ENCODE results near the gene ERCC1.
A peak's percentile ranks its signal among the peaks of the same experiment; 100 is the strongest.

The ERCC1 gene

GRCh38 chr19:45456500-45456815, 32.7 kb upstream of the ERCC1 start:
- no peak overlapping the region for H3K4me3 ChIP-seq (ENCODE audit: severe bottlenecking)

DNA sequence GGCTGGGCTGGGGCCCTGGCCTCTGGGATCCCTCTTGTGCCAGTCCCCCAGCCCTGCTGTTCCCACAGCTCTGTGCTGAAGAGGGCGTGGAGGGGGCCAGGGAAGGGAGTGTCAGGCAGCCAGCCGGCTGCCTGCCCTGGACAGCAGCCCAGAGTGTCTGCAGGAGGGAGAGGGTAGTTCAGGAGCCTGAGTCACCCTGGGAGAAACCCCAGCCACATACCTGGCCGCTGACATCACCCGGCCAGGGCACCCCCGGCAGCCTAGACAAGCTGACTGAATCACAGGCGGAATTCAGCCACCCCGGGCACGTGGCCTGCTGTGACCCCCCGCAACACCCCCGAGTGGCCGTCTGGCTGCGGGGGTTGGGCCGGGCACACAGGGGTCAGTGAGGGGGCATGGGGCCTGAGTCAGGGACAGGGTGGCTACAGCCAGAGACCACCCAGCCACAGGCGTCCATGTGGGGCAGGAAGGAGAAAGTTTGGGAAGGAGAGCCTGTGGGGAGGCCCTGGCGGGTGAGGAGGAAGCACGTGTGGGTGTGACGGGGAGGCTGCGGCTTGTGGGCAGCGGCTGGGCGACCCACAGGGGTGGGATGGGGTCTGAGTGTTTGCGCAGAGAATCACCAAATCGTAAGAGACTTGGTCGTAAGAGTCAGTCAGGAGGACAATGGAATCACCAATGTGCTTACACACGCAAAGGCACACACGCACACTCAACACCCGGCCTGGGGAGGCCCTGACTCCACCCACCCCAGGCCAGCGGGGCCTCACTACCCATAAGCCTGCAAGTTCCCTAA, 32.2 kb upstream of the ERCC1 start:
- no peaks in the 10 kb centered on the region for H3K36me3 ChIP-seq (ENCODE audit: low read depth)
- peaks cover 17% of the 10 kb centered on the region for H3K4me1 ChIP-seq (ENCODE audit: insufficient read depth, poor library complexity, severe bottlenecking)
- DNase-seq (ENCODE audit: low spot score) (peak; percentile 98), ATAC-seq (ENCODE audit: low read depth) (peak; percentile 94)
- H3K27ac ChIP-seq (ENCODE audit: poor library complexity, severe bottlenecking) = peak overlapping the region; percentile 90
- no peak for TF ChIP-seq CTCF (IDR thresholded peaks at IDR 0.05; ENCODE audit: poor library complexity, severe bottlenecking)
- H3K9me3 ChIP-seq (ENCODE audit: severe bottlenecking) = no peaks in the 10 kb centered on the region
- no peak overlapping the region for H3K4me3 ChIP-seq (ENCODE audit: severe bottlenecking)
- no peaks in the 10 kb centered on the region for H3K27me3 ChIP-seq (ENCODE audit: insufficient read depth, poor library complexity, severe bottlenecking)

More at GRCh38 chr19:45456500-45456815, 32.7 kb upstream of the ERCC1 start:
- H3K4me1 ChIP-seq (ENCODE audit: insufficient read depth, poor library complexity, severe bottlenecking) = peaks cover 12% of the 10 kb centered on the region
- DNase-seq (ENCODE audit: low spot score) (no peak), ATAC-seq (ENCODE audit: low read depth) (no peak)
- no peaks in the 10 kb centered on the region for H3K27me3 ChIP-seq (ENCODE audit: insufficient read depth, poor library complexity, severe bottlenecking)
- no peaks in the 10 kb centered on the region for H3K9me3 ChIP-seq (ENCODE audit: severe bottlenecking)
- no peak for TF ChIP-seq CTCF (IDR thresholded peaks at IDR 0.05; ENCODE audit: poor library complexity, severe bottlenecking)
- no peaks in the 10 kb centered on the region for H3K36me3 ChIP-seq (ENCODE audit: low read depth)
- peak overlapping the region; percentile 90 for H3K27ac ChIP-seq (ENCODE audit: poor library complexity, severe bottlenecking)

GRCh38 chr19:45451850-45452387, 28.2 kb upstream of the ERCC1 start:
- no peak for ATAC-seq (ENCODE audit: low read depth)
- H3K4me1 ChIP-seq (ENCODE audit: insufficient read depth, poor library complexity, severe bottlenecking) = peaks cover 48% of the 10 kb centered on the region
- H3K9me3 ChIP-seq (ENCODE audit: severe bottlenecking) = no peaks in the 10 kb centered on the region
- no peak for DNase-seq (ENCODE audit: low spot score)
- H3K27ac ChIP-seq (ENCODE audit: poor library complexity, severe bottlenecking) = peak overlapping the region; percentile 90
- no peak overlapping the region for H3K4me3 ChIP-seq (ENCODE audit: severe bottlenecking)
- no peaks in the 10 kb centered on the region for H3K27me3 ChIP-seq (ENCODE audit: insufficient read depth, poor library complexity, severe bottlenecking)
- TF ChIP-seq CTCF (IDR thresholded peaks at IDR 0.05; ENCODE audit: poor library complexity, severe bottlenecking) = no peak
- no peaks in the 10 kb centered on the region for H3K36me3 ChIP-seq (ENCODE audit: low read depth)

DNA sequence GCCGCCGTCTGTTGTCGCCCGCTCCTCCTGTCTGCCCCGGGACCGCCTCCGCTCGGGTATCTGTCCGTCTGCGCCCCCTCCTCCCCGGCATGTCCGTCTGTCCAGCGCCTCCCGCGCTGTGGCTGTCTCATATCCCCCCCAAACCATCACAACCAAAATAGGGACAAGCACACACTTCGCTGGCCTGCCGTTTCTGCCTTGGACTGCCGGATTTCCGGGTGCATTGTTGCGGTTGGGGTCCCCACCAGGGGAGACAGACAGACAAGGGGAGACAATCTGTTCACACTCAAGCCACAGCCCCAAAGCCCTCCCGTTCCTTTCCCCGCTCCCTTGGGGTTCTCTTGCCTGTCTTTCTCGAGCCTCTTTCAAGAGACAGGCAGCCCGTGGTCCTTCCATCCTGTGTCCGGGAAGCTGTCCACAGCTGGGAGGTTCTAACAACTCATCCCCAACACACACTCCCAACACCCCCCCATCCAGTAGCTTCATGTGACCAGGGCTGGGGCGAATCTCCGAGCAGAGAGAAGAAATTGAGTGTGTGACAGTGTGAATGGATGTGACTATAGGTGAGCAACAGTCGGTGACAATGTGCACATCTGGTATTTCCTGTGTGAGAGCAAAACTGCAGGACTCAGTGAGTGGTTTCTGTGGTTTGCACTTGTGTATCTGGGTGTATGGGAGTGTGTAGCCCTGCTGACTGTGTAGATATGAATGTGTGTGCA, 27.6 kb upstream of the ERCC1 start:
- ATAC-seq (ENCODE audit: low read depth) (no peak), DNase-seq (ENCODE audit: low spot score) (no peak)
- peaks cover 52% of the 10 kb centered on the region for H3K4me1 ChIP-seq (ENCODE audit: insufficient read depth, poor library complexity, severe bottlenecking)
- TF ChIP-seq CTCF (IDR thresholded peaks at IDR 0.05; ENCODE audit: poor library complexity, severe bottlenecking) = no peak
- no peaks in the 10 kb centered on the region for H3K27me3 ChIP-seq (ENCODE audit: insufficient read depth, poor library complexity, severe bottlenecking)
- H3K36me3 ChIP-seq (ENCODE audit: low read depth) = no peaks in the 10 kb centered on the region
- H3K9me3 ChIP-seq (ENCODE audit: severe bottlenecking) = no peaks in the 10 kb centered on the region
- H3K27ac ChIP-seq (ENCODE audit: poor library complexity, severe bottlenecking) = peak overlapping the region; percentile 90
- H3K4me3 ChIP-seq (ENCODE audit: severe bottlenecking) = peak overlapping the region; percentile 45

Data from RWPE2 (cell line).